K562 (cell line): ENCODE measurements around the gene PIANP. TPM values are rescaled to one million over a fixed set of nuclear protein-coding genes. Genes with fewer than 3 reads are reported as not detected.

Experiments
- ATAC-seq: fragments of 200-7000 bp; cut with Tn5 transposase; 3 replicates; pipeline ENCODE4 v1.9.1; 2020; ENCODE audit warnings: moderate library complexity
- BruUV-seq: library from RNA; stranded (reverse); fragments of 400-500 nt; replicated peaks from 2 replicates; lab custom pipeline; 2021; lab: Mats Ljungman, UMichigan
- CTCF ChIA-PET: fragments of 300-600 bp; formaldehyde crosslinking; extraction: SDS; loops from one replicate; lab custom pipeline; 2021; ENCODE audit warnings: low intra/inter-chr PET ratio; lab: Yijun Ruan, JAX
- POLR2A ChIA-PET: fragments of 300-600, 350-650 bp; sonication (Branson Sonifier 250); formaldehyde crosslinking; extraction: SDS; loops from one replicate; lab custom pipeline; 2021; ENCODE audit warnings: antibody characterized with exemption, inconsistent platforms; lab: Yijun Ruan, JAX
- DNase-seq, 4 experiments: peaks; one replicate each; pipeline versions ENCODE4 v3.0.0 to v3.0.0-alpha.2; 2011 to 2018; ENCODE audit warnings: low spot score in 3 of 4, mixed read lengths in 3 of 4; ENCODE audit errors: extremely low read depth in 1 of 4
- FAIRE-seq: peaks from 2 replicates; lab custom pipeline; 2011; peaks lifted over from hg19 to GRCh38; lab: Jason Lieb, UNC
- H2AFZ ChIP-seq: 2 replicates; pipeline ENCODE4 v1.6.0; 2011; ENCODE audit warnings: low read depth, low read length, control low read depth, inconsistent platforms
- H3K27ac ChIP-seq: fragments of 200-600 bp; 3 replicates; pipeline ENCODE4 v1.8.0; 2011; ENCODE audit warnings: low read depth, mild to moderate bottlenecking, control low read depth, inconsistent platforms, low read length, moderate library complexity, mixed read lengths; ENCODE audit errors: extremely low read depth
- H3K27me3 ChIP-seq, 2 experiments: fragments of 300-600 bp in 1 of 2; 2 replicates in 1 of 2; 3 replicates in 1 of 2; pipeline versions ENCODE4 v1.6.0 to v1.8.0; 2011; ENCODE audit warnings: inconsistent platforms in 2 of 2, low read length in 2 of 2, mild to moderate bottlenecking in 1 of 2, mixed read lengths in 1 of 2, moderate library complexity in 1 of 2; ENCODE audit not compliant: control insufficient read depth in 2 of 2, insufficient read depth in 2 of 2
- H3K36me3 ChIP-seq: fragments of 300-600 bp; 3 replicates; pipeline ENCODE4 v1.8.0; 2011; ENCODE audit warnings: mild to moderate bottlenecking, low read length, inconsistent platforms; ENCODE audit not compliant: control insufficient read depth, insufficient read depth
- H3K4me1 ChIP-seq, 2 experiments: fragments of 200-600 bp in 1 of 2; replicated peaks in 1 of 2; 2 replicates in 1 of 2; 3 replicates in 1 of 2; pipeline versions ENCODE4 v1.5.1 to v1.8.0; 2011; ENCODE audit warnings: inconsistent platforms in 2 of 2, low read length in 2 of 2, mild to moderate bottlenecking in 1 of 2, mixed read lengths in 1 of 2, moderate library complexity in 1 of 2; ENCODE audit not compliant: control insufficient read depth in 2 of 2, insufficient read depth in 2 of 2
- H3K4me2 ChIP-seq: 2 replicates; pipeline ENCODE4 v1.6.1; 2011; ENCODE audit warnings: low read length, control low read depth, inconsistent platforms, mixed read lengths; ENCODE audit not compliant: insufficient read depth
- H3K4me3 ChIP-seq: fragments of 200-600 bp; sonication (generic), shearing (Covaris generic); 2 replicates; pipeline ENCODE4 v1.5.1; 2016; ENCODE audit warnings: control low read depth, inconsistent platforms
- H3K79me2 ChIP-seq: fragments of 200-600 bp; 3 replicates; pipeline ENCODE4 v1.8.0; 2011; ENCODE audit warnings: low read length, inconsistent platforms; ENCODE audit not compliant: control insufficient read depth, insufficient read depth
- H3K9ac ChIP-seq, 2 experiments: 2 replicates each; pipeline versions ENCODE4 v1.6.0 to v1.6.1; 2011; ENCODE audit warnings: low read depth in 2 of 2, low read length in 2 of 2, control low read depth in 1 of 2, inconsistent platforms in 1 of 2, mild to moderate bottlenecking in 1 of 2, mixed read lengths in 1 of 2; ENCODE audit not compliant: insufficient read depth in 1 of 2
- H3K9me1 ChIP-seq: one replicate; pipeline ENCODE4 v1.6.0; 2011; ENCODE audit warnings: inconsistent platforms, mild to moderate bottlenecking, low read length, moderate library complexity; ENCODE audit not compliant: control insufficient read depth, insufficient read depth
- H3K9me3 ChIP-seq: replicated peaks from 2 replicates; pipeline ENCODE4 v1.5.1; 2011; ENCODE audit warnings: low read depth, low read length, inconsistent platforms; ENCODE audit not compliant: control insufficient read depth, insufficient read depth
- H4K20me1 ChIP-seq: replicated peaks from 2 replicates; pipeline ENCODE4 v1.6.1; 2011; ENCODE audit warnings: low read length, inconsistent platforms, mixed read lengths; ENCODE audit not compliant: control insufficient read depth, insufficient read depth
- ARID1B ChIP-seq: fragments of 450-650 bp; IDR thresholded peaks from 2 replicates; pipeline ENCODE4 v1.6.1; 2016; ENCODE audit warnings: antibody characterized with exemption, mild to moderate bottlenecking, inconsistent platforms
- HCFC1 ChIP-seq: IDR thresholded peaks from 2 replicates; pipeline ENCODE4 v1.6.1; 2012; ENCODE audit warnings: low read depth, low read length, improper control_type of control experiment
- LEF1 ChIP-seq: fragments of 450-650 bp; IDR thresholded peaks from 2 replicates; pipeline ENCODE4 v1.6.1; 2016; ENCODE audit warnings: mild to moderate bottlenecking
- TFE3 ChIP-seq: fragments of 450-650 bp; formaldehyde crosslinking; IDR thresholded peaks from 2 replicates; pipeline ENCODE4 v1.4.0; 2020; ENCODE audit warnings: mild to moderate bottlenecking, mixed read lengths
- ZNF212 ChIP-seq: fragments of 450-650 bp; formaldehyde crosslinking; IDR thresholded peaks from 2 replicates; pipeline ENCODE4 v1.4.0; 2020; ENCODE audit warnings: mild to moderate bottlenecking
- WGBS: fragments of 100-300 bp; shearing (Covaris generic); methylation state at CpG from one replicate; pipeline ENCODE4 v1.1.6; 2016; ENCODE audit warnings: low coverage, mixed read lengths; ENCODE audit not compliant: insufficient coverage; ENCODE audit errors: missing lambda C conversion rate; 5-methylcytosine and 5-hydroxymethylcytosine counted together
- in situ Hi-C: fragments of 300-500 bp; cut with MboI; formaldehyde crosslinking; loops from 4 replicates; pipeline ENCODE4 v1.15.0; 2018; ENCODE audit warnings: inconsistent platforms, mixed read lengths
- intact Hi-C: fragments of 100-400 bp; cut with micrococcal nuclease; formaldehyde crosslinking; loops from 2 replicates; pipeline ENCODE4 v1.14.2; 2022
- polyA plus RNA-seq, 8 experiments: library from polyadenylated mRNA; depleted of rRNA in 4 of 8; stranded (reverse) in 5 of 8; unstranded in 3 of 8; fragments of >200 nt; fragmentation: Nextera tagmentation in 2 of 8; fragmentation: Illumina TruSeq in 1 of 8; extraction: Ambion mirVana in 2 of 8; extraction: Trizol in 1 of 8; gene quantifications; 2 replicates each; pipeline versions ENCODE4 v1.2.1 to v1.2.3, GENCODE V29; 2011 to 2014; ENCODE audit warnings: inconsistent platforms in 1 of 8, missing spikeins in 1 of 8
- total RNA-seq, 7 experiments: library from RNA; depleted of rRNA in 6 of 7; stranded (reverse); fragments of >200 nt in 6 of 7; fragmentation: Illumina TruSeq in 2 of 7; extraction: Trizol in 2 of 7; gene quantifications; 2 replicates each; pipeline versions ENCODE4 v1.2.1 to v1.2.3, GENCODE V29; 2011 to 2021; ENCODE audit warnings: low replicate concordance in 1 of 7
- TF ChIP-seq, protein P1 (sequence below), 2 experiments: fragments of 450-650 bp in 1 of 2; sonication (generic) in 1 of 2; formaldehyde crosslinking; conservative IDR thresholded peaks; 2 replicates each; pipeline versions ENCODE4 v1.4.0 to v1.8.1; 2020 to 2022; ENCODE audit warnings: mild to moderate bottlenecking in 1 of 2, missing genetic modification reagents in 1 of 2
- TF ChIP-seq, protein P2 (sequence below): fragments of 250-450 bp; sonication (Bioruptor Pico); IDR thresholded peaks from 2 replicates; pipeline ENCODE4 v1.5.0; 2021; ENCODE audit warnings: mild to moderate bottlenecking, moderate library complexity
- TF ChIP-seq, protein P3 (sequence below): fragments of 450-650 bp; IDR thresholded peaks from 2 replicates; pipeline ENCODE4 v1.7.1; 2018; ENCODE audit warnings: mild to moderate bottlenecking, low read depth; ENCODE audit not compliant: partially characterized antibody
- TF ChIP-seq, protein P4 (sequence below): fragments of 250-450 bp; sonication (Bioruptor Pico); IDR thresholded peaks from 2 replicates; pipeline ENCODE4 v1.8.0; 2021; ENCODE audit warnings: borderline replicate concordance, mild to moderate bottlenecking, moderate library complexity; ENCODE audit not compliant: poor library complexity, severe bottlenecking

Gene PIANP
- total and polyA plus RNA-seq, 9 of the 15 experiments (the other 6 are each of a cell fraction or from before 2014, with no cell fraction given), result 0.07 TPM; not detected in 8

DNA sequence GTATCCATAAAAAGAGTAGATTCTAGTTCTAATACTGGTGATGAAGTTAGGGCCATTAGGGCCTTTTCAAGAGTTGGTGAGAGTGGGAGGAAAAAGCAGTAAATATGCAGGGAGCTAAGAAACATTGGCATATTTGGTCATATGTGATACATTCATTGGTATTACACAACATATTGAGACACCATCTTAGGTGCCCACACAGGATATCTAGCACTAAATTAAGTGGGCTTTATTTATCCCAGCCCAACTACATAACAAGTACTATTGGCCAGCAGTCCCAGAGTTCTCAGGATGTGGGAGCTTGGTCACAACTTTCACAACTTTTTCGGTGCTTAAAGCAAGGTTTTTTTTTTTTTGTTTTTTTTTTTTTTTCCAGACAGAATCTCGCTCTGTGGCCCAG, 35.7 kb downstream of the PIANP start (continued):
- TF ChIP-seq, protein P1, sequence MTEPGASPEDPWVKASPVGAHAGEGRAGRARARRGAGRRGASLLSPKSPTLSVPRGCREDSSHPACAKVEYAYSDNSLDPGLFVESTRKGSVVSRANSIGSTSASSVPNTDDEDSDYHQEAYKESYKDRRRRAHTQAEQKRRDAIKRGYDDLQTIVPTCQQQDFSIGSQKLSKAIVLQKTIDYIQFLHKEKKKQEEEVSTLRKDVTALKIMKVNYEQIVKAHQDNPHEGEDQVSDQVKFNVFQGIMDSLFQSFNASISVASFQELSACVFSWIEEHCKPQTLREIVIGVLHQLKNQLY (CRISPR knock-in tag; conservative IDR thresholded peaks at IDR 0.05), result no peak
- TF ChIP-seq ARID1B (no peak), ZNF212 (no peak)

DNA sequence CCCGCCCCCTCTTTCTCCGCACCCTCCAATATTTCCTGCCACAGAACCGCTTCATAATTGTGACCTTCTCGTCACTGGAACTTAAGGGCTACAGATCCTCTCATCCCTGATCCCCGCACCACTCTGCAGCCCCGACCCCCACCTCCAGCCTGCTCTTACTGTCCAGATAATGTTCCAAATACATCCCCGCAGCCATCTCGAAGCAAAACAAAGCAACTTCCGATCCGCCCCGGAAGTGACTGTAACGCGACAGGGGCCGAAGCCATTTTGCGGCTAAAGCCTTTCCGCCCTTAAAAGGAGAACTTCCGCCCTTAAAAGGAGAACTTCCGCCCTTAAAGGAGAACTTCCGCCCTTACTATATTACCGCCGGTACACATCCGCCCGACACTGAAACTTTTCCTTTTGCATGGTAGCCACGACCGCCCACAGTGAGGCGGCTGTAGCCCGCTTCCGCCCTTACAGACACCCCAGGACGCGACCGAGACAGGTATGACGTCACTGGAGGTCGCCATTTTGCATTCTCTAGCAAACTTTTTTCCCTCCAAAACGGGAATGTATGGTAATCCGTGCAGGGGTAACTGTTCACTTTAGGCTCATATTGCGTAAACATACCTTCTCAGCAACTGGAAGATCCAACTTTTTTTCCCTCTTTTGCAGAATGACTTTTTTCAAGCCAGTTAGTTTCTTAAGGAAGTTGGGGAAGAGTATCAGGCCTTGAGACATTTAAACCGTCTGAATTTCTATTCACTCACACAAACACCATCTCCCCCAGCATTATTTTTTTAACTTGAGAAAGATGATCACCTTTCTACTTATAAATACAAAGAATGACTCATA, 37.5 kb downstream of the PIANP start, which contains the start of gene ING4:
Gene ING4, minus strand, starts transcription at position 214 of the 837 bp plus-strand sequence. Its CDS starts 18 bp downstream, at position 196.
- H3K4me2 ChIP-seq, result peak within 1 kb of the TSS; percentile 92
- FAIRE-seq, result peak; percentile 98
- H3K9me3 ChIP-seq, result no peaks in the 10 kb centered on the region
- H3K27me3 ChIP-seq, result no peaks in the 10 kb centered on the region
- under 1% methylated on average over 34 of the region's 37 CpGs for WGBS
- H3K4me3 ChIP-seq, result peak within 1 kb of the TSS; percentile 62
- peak; percentile 90 to 98 (median 92) for DNase-seq
- H3K9ac ChIP-seq, result peak within 1 kb of the TSS; percentile 79 to 85
- peak within 1 kb of the TSS; percentile 96 for H3K27ac ChIP-seq
- no peaks in the 10 kb centered on the region for H4K20me1 ChIP-seq
- H3K4me1 ChIP-seq, result peaks cover 0 to 12% of the 10 kb centered on the region in 2 experiments; a peak in 2 of 5 replicates
- ChIA-PET CTCF (no interaction called here), POLR2A (no interaction called here)
- H3K9me1 ChIP-seq, result no peaks in the 10 kb centered on the region
- H2AFZ ChIP-seq, result peak within 1 kb of the TSS; percentile 97
- intact Hi-C loops, result loop anchor here (2.0 kb wide), 3 partner anchors 24 to 56 kb away; partner anchors contain the start of genes CHD4 and ZNF384
- BruUV-seq, result TSS peak; percentile 91
- peak; percentile 98 for ATAC-seq
- H3K79me2 ChIP-seq, result peaks cover 11% of the 10 kb centered on the region
- H3K36me3 ChIP-seq, result peaks cover 19% of the 10 kb centered on the region; the same call in 2 of the 3 replicates
- in situ Hi-C loops, result no loop called here
- TF ChIP-seq, protein P2, sequence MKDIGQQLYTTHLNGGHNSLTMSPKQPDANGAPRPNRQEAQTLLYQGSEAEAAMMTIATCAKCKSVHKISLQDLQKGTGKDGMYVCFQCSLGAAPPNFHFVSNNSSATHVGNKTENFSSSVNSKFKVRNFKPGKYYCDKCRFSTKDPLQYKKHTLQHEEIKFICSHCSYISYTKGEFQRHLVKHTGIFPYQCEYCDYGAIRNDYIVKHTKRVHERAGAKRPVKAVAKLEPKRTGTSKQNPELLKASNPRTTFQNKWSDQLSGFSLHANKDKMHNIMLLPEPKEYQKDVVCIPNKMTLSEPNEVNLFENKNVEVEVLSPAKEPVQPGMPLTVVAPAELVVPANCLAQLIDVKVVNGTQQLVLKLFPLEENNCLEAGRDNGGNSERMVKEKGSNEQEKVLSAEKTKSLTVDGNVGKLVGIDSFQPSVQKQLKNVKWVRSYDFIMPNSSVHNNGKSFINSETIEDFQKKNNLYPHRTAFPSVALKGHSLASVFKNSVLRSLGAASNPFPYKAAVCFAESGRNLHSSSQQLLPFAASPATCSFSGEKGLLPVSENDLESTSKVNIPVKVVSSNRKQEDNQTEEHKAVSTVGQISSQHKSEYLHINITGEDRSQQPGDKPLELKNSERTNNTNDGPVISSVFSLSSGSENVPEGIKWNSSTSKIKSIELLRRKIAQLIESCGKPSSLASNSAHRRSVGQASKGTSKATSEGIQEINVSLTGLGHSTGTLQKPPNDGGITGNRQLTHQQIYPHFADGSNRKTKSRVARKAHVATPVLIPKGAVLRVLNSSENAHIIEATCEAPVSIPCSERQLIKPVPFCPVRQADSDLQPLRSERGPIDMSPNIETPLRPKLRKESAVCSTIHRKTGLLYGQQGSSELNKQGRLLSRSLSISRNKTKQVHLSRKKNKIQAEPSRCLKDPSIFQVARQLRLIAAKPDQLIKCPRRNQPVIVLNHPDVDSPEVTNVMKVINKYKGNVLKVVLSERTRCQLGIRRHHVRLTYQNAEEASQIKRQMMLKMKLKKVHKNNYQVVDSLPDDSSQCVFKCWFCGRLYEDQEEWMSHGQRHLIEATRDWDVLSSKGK (CRISPR knock-in tag), result no peak
- TF ChIP-seq HCFC1, result peak; percentile 95
- TF ChIP-seq LEF1, result peak; percentile 24; the same call in 1 of the 2 replicates
- TF ChIP-seq, protein P3, sequence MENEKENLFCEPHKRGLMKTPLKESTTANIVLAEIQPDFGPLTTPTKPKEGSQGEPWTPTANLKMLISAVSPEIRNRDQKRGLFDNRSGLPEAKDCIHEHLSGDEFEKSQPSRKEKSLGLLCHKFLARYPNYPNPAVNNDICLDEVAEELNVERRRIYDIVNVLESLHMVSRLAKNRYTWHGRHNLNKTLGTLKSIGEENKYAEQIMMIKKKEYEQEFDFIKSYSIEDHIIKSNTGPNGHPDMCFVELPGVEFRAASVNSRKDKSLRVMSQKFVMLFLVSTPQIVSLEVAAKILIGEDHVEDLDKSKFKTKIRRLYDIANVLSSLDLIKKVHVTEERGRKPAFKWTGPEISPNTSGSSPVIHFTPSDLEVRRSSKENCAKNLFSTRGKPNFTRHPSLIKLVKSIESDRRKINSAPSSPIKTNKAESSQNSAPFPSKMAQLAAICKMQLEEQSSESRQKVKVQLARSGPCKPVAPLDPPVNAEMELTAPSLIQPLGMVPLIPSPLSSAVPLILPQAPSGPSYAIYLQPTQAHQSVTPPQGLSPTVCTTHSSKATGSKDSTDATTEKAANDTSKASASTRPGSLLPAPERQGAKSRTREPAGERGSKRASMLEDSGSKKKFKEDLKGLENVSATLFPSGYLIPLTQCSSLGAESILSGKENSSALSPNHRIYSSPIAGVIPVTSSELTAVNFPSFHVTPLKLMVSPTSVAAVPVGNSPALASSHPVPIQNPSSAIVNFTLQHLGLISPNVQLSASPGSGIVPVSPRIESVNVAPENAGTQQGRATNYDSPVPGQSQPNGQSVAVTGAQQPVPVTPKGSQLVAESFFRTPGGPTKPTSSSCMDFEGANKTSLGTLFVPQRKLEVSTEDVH, result peak; percentile 100
- TF ChIP-seq, protein P4, sequence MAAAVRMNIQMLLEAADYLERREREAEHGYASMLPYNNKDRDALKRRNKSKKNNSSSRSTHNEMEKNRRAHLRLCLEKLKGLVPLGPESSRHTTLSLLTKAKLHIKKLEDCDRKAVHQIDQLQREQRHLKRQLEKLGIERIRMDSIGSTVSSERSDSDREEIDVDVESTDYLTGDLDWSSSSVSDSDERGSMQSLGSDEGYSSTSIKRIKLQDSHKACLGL, result no peak
- no peak for TF ChIP-seq TFE3 (CRISPR knock-in tag)
